ENCODE results near the gene SH2D1B.

Gene SH2D1B

DNA sequence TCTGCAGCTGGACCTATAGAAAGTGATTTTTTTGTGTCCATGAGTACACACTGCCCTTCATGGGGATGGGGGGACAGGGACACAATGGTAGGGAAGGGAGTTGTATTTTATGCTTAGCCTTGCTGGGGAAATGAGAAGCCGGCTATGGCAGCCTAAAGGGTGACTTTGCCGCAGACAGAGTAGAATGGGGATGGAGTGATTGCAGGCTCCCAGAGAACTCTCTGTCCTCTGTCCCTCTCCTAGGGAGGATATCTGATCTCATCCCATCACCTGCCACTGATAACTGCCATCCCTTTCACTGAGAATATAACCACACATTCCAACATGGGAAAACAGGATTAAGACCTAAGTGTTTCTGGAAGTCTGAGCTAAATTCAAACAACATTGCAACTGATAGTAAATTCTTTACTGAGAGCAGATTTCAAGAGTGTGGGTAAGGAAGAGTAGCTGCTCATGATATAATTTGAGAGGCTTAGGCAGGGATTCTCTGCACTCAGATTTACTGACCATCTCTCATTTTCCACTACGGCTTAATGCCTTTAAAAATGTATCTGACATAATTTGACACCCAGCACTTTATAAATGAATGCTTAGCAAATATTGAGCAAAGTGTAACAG lies 13.9 kb downstream of the SH2D1B start:
- no peak for DNase-seq

DNA sequence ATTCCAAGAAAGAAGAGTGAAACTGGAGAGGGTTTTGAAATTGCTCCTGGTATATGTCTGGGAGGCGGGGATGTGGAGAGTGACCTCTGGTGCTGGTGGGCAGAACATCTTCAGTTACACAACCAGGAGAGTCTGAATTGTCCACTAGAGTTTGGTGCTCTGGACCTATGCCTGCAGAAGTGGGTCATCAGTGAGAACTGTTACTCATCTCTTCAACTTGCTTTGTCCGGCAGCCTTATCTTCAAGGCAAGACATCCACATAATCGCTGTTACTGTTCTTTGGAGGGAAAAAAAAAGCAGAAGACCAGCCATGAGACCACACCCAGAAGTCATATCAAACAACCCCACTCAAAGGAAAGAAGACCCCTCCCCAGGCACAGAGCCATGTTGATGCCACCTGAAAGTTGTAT lies 14.9 kb downstream of the SH2D1B start:
- DNase-seq: no peak

DNA sequence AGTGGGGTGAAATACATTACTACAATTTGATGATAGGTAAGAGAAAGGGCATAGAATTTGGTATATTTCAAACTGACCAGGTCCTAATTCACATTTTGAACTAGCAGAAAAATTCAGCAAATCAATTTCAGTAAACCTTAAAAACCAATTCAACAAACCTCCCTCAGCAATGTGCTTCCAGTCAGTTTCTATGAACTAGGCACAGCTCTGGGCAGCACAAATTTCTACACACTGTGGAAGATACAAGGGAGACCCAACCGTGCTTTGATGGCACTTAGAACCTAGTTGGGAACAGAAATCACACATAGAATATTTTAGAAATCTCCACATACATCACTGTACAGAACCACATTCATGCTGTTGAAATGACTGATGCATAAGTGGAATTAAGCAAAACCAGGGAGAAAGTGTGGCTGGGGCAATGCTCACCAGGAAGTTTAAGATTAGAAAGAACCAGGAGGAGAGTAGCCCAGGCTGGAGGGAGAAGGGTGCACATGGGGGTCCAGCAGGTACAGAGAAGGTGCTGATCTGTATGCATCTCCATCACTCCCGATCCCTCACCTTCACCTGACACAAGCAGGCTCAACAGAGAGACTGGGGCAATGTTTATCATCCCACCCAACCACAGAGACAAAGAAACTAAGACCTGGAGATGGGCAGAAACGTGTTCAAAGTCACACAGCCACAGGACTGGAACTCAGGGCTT lies 15.6 kb downstream of the SH2D1B start:
- no peak for DNase-seq

DNA sequence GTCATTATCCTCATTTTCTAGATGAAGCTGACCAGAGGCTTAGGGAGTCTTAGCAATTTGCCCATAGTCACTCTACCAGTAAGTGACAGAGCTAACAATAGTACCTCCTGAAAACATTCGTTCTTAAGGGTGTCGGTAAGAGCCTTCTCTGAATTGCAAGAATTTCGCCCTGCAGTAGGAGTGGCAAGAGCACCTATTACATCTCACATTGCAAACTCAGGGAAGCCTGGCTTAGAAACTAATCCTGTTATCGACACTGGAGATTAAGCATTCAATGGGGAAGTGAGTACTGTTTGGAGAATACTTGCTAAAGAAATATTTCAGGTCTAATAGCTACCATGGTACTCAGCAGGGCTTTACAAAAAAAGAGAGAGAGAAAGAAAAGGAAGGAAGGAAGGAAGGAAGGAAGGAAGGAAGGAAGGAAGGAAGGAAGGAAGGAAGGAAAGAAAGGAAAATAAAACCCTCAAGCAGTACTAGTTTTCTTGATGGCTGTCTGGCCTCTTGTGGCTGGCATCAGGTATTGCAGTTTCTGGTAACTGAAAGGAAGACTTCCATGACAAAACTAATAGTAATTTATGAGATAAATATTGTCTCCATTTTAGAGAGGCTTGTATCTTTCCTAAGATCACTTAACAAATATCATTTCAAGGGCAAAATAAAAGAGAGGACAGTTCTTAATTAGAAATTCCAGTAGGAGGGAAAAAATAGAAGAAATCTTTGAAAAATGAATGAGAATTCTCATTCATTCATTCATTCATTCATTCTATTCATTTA lies 20.0 kb downstream of the SH2D1B start:
- DNase-seq: peak in 1 of 2 donors; percentile 34

DNA sequence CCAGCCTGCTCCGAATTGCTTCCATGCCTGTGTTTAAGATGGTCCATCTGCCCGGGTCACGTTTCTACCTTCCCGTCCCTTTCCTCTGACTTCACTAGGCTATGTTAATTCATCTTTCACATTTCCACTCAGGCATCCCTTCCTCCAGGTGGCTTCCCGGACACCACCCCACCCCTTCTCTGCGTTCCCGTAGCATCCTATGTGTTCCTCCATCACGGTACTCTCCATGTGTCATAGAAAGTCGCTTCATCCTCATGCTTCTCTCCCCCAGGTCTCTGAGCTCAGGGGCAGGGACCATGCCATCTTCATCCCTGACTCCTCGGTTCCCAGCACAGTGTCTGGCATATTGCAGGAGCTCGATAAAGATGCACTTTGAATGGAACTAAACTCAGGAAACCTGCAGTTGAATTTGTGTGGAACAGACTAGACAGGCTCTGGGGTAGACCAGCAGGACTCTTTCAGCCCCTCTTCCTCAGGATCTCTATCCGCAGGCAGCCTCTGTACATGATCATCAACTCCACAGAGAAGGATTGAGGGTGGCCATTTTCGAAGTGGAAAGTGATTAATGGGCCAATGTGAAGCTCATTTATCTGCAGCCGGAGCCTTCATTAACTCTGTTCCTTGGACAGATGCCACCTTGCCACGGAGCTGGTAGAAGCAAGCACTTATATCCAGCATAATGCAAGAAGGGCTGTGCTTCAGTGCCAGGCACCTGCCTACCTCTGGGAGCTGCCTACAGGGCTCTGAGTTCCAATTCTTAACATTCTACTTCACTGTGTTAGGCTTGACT lies 21.3 kb downstream of the SH2D1B start:
- DNase-seq: no peak

DNA sequence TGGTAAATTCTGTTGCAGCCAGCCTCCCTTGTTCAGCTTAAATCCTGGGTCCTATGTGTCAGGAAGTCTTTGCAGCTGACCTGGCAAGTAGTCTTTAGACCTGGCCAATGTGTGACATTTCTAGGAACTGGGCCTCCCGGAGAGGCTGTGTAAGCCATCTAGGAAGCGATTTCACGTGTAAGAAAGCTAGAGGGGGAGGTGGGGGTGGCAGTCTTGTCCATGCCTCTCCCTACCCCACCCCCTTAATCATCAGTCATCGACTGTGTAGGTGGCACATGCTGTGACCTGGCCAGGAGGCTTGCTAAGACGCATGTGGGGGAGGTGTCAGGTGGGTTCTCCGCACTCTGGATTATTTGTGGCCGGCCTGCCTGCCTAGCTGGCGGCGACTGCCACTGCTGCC lies 22.0 kb downstream of the SH2D1B start:
- no peak for DNase-seq

DNA sequence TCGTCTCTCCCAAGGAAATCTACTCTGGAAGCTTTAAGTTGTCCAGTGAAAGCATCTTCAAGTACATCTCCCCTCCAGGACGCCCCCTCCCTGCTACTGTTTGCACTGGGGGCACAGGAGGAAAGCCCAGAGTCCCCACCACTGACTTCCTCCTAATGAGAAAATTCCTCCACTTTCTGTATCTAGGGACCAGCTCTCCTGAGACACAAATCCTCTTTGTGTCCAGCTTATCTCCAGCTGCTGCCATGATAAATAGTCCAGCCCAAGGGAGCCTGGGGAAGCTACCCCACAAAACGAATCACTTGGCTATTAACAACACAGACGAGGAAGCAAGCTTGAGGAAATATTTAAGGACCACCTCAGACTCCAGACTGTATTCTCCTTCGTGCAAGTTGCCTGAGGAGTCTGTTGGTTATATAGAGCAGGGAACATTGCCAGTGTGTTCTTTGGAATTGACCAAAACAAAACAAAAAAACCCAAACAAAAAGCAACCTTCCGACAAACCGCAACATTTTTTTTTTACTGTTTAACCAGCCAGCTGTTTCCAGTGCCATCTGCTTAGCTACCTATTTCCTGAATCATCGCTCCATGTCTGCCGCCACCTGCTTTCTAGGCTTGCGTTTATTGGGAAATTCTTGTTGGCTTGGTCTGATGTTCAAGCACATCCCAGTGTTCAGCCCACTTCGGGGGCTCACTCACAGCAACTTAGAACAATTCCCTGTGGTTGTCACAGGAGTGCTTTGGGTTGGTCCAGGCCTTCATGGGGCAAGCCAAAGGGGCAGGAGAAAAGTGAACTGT lies 22.7 kb downstream of the SH2D1B start:
- no peak for DNase-seq

DNA sequence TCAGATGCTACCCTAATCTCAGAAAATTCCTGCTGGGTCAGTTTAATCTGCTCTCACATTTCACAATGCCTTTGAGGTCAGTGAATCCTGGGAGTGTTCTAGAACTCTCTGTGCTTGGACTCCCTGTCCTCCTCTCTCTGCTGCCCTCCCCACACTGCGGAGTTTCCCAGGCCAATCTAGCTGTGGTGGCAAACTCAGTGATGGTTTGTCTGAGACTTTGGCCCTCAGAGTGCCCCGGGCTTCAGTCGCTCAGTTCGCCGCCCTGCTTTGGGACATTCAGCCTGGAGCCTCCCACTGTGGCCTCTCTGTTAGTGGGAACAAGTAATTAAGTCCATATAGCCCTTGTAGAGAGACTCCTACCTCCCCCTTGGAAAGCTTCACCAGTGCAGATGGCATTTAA lies 23.3 kb downstream of the SH2D1B start:
- DNase-seq: no peak

DNA sequence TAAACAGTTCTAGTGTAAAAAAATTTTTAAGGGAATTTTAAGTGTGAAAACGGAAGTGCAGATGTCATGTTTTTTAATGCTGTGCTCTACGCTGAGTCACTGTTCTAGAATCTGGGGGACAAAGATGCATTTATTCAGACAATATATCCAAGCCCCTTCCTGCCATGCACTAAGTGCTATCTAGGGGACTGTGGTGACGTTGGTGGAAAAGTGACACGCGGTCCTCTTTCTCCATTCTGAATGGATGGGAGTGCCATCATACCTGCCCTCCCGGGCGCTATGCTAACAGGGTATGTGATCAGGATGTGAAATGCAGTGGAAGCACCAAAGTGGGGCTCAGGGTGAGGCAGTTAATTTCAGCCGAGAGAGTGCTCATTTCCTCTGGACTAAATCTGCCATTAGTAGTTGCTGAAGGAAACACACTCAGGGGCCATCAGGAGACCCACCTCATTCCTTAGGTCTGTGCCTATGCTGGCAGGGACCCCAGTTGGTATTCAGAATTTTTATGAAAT lies 23.8 kb downstream of the SH2D1B start:
- no peak for DNase-seq

DNA sequence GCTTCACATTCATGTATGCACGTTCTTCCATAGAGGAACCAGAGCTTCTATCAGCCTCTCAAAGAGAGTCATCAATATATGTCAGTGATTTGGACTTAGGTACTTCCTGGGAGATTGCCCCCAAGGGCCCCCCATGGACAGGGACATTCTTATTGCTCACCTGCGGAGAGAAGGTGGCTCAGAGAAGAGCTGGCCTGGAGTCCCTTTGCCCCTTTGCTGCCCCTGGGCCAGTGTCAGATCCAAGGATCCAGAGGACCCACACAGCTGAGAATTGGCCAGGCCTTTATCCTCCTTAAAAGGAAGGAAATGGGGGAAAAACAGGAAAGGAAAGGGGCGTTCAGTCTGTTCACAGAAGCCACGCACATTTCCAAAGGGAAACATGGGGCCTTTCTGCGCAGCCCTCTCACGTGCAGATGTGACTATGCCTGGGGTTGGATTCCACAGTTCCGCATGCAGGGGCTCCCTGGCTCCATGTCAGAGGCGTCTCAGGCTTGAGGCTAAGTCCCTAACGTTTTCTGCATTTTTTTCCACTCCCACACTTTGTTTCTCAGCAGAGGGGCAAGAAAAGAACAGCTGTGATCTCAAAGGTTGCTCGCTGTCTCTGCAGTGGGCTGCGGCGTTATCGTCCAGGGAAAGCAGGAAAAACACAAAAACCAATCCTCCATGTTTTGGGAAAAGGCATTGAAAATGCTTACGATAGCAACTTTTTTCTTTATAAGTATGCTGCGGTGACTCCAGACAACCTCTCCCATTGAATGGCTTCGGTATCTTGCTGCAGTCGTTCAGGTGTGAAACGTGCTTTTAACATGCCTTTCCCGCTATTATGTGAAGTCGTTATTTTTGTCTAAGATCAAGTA lies 24.5 kb downstream of the SH2D1B start:
- DNase-seq: no peak

DNA sequence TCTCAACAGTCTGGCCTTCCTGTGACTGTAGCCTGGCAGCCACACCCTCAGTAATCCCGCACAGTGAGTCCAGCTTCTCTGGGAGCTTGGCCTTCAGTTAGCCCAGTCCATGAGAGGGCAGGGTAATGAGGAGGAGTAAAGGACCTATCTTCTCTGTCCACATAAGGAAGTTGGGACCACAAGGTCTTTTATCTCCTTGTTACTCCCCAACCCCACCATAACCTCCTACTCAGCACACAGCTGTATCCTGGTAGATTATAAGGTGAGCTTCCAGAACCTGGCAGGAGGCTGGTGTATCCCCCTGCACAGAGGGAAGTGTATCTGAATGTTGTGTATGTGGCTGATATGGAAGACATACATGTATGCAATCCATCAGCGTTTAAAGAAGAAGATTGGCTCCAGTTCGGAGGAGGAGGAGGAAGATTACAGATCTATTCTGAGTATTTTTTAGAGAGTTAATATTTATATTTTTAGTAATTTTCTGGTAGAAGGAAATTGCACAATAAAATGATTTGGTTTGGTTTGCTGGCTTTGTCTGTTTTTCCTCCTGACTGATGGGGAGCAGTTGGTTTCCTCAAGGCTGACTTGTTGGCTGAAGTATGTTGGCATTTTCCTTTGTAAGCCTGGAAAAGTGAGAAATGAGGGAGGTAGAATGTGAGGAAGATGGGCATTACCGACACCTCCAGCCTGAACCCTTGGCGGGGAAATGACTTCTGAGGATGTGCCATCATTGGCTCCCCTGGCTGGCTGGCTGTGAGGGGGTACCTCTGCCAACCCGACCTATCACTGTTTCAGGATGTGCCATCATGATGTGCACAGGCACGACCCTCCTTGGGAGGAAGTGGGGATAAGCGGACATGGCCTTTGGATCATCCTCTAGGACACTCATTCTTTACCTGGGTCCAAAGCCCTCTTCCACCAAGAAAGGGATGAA lies 25.4 kb downstream of the SH2D1B start:
- DNase-seq: no peak

DNA sequence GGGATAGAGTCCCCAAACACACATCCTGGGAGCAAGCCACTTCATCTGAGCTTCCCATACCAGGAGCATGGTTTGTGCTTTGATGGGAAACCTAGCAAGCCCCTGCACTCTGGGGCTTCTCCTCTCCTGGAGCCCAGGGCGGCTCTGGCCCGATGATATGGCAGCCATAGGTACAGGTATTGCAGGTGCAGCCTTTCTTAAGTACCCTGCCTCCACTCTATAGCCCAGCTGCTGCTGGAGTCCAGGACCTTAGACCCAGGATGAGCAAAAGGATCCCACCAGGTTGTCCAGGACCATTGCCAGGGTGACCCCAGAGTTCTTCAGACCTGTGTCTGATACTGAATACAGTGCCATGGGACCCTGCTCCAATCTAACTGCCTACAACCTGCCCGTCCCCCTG lies 26.2 kb downstream of the SH2D1B start:
- no peak for DNase-seq

DNA sequence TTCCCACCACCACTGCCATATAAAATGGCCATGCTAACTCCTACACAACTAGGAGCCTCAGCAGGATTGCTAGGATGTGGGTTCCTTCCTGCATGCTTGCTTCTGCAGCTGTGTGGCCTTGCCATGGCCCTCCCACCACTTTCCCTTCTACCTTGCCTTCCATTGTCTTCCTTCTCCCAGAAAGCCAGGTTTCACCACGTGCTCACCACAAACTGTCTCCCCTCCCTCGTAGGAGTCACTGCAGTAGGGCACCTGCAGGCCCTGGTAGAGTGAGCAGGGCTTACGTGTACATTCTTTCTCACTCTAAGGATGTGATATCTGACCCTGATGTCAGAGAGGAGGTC lies 26.7 kb downstream of the SH2D1B start:
- DNase-seq: no peak

DNA sequence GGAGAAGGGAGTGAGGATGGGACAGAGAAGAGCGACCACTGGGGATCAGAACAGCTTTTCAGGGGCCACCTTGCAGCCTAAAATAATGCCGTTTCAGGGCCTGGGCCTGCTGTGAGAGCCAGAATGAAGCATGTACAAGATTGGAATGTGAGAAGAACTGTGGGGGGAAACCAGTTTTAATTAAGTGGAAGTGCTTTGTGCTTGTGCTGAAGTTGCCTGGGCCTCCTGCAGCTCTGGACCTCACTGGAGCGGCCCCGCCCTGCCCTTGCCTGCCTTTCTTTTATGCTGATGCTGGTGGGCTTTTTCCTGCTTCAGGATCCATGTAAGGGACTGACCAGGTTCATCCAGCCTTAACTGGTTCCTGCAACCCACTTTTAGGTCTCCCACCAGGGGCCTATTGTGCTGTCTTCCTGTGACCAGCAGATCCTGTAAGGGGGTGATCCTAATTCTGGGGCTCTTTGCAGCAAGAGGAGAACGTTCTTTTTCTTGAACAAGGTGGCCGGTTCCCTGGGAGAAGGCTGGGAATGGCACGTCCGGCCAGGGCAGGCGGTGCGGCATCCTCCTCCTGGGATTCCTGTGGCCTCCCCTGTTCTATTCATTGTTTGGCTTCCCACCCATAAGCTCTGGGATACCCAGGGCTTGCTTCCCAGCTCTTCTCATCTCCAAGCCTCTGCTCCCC lies 27.2 kb downstream of the SH2D1B start:
- DNase-seq: no peak

DNA sequence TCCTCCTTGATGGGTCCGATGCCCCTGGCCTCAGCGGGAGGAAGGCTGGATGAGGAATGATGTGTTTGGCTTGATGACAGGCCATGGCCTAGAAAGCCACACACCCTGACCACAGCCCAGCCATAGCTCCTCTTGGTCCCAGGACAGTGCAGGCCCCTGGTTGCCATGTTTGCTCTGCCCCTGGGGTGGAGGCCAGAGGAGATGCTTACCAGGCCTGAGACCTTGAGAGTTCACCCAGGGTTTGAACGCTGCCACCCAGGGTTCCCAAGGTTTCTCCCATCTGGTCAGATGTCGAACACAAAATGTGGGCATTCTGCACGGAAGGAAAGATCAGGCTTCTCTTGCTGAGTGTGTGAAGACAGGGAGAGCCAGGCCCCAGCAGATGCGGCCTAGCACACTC lies 27.8 kb downstream of the SH2D1B start:
- DNase-seq: no peak

DNA sequence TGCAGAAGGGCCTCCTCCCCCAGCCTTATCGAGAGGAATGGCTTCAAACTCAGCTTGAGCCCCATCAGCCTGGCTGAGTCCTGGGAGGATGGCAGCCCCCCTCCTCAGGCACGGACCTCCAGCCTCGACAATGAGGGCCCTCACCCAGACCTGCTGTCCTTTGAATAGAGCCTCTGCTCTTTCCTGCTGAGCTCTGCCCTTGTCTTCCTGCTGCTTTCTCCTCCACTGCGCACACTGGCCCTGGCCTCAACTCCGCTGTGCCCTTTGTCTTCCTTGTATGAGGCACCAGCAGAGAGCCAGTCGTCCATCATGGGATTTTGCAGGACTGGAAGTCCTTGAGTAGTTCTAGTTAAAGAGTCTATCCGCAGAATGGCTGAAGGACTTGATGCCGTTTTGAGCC lies 28.4 kb downstream of the SH2D1B start:
- no peak for DNase-seq

DNA sequence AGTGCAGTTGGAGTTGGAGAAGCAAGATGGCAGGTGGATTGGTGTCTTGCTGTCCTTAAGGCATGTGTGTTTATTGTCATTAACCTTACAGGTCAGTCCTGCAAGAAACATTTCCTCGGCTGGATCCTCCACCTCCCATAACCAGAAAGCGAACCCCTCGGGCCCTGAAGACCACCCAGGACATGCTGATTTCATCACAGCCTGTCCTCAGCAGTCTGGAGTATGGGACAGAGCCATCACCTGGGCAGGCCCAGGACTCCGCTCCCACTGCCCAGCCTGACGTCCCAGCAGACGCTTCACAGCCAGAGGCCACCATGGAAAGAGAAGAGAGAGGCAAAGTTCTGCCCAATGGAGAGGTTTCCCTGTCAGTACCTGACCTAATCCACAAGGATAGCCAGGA lies 28.8 kb downstream of the SH2D1B start:
- DNase-seq: no peak

DNA sequence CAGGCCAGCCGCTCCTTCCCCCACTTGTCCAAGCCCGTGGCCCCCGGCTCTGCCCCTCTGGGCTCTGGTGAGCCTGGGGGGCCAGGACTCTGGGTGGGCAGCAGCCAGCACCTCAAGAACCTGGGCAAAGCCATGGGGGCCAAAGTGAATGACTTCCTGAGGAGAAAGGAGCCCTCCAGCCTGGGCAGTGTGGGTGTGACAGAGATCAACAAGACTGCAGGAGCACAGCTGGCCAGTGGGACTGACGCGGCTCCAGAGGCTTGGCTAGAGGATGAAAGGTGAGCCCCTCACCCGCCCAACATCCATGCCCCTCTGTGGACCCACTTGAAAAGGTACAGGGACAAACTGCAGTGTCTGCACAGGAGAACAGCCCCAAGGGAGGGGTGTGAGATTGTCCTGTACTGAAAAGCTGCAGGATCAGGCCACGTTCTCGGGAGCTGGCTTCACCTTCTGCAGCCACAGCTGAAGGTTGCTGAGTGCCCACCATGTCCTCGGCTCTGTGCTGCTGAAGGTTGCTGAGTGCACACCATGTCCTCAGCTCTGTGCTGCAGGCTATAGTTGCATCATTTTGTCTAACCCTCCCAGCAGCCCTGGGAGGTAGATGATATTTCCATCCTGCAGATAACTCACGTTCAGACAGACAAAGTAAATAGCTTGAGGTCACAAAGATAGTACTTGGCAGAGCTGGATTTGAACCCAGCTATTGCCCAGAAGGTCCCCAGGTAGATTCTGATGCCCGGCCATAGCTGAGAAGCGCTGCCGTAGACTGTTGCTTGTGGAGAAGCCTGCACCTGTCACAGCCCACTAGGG lies 29.8 kb downstream of the SH2D1B start:
- DNase-seq: no peak

DNA sequence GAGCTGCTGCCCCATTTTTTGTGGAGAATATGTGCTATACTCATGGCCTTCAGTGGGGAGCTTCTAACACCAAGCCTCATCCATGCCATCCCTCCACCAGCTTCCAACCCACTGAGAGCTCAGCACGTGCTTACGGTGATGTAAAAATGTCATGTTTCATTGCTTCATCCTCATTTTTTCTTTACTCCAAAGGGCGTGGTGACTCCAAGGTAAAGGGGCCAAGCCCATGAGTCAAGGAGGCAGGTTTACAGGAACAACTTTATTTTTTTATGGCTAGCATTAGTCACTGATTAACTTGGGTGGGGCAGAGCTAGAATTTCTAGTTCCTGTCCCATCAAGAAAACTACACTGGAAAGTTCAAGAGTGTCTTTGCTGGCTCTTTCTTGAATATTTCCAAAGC lies 30.6 kb downstream of the SH2D1B start, which contains the start of gene C1orf226:
Gene C1orf226 (plus strand): TSS at position 346 of the 400 bp plus-strand sequence. CDS start 174 bp downstream, outside the sequence.
- DNase-seq: no peak
